ENCODE data around the gene GMEB2. TPM values are rescaled to one million over a fixed set of nuclear protein-coding genes. Genes with fewer than 3 reads are reported as not detected.
A peak's percentile ranks its signal among the peaks of the same experiment; 100 is the strongest.

The GMEB2 gene
- total RNA-seq, 1 donor from 2014 or later: 11.3 TPM

GRCh38 chr20:63667858-63668257, 41.0 kb upstream of the GMEB2 start:
- DNase-seq (no peak), ATAC-seq (no peak)
- TF ChIP-seq CTCF (IDR thresholded peaks at IDR 0.05): no peak
- H3K4me1 ChIP-seq: no peaks in the 10 kb centered on the region
- H3K4me3 ChIP-seq: no peak overlapping the region
- H3K9me3 ChIP-seq: no peaks in the 10 kb centered on the region
- H3K27ac ChIP-seq: no peak overlapping the region
- intact Hi-C loops (cut with DNase I): no loop called here
- peaks cover 35% of the 10 kb centered on the region for H3K36me3 ChIP-seq
- H3K27me3 ChIP-seq: no peaks in the 10 kb centered on the region

GRCh38 chr20:63665708-63666107, 38.8 kb upstream of the GMEB2 start:
- ATAC-seq (no peak), DNase-seq (no peak)
- Histone ChIP-seq H3K4me1 (no peaks in the 10 kb centered on the region), H3K36me3 (peaks cover 49% of the 10 kb centered on the region), H3K4me3 (no peak overlapping the region), H3K27ac (no peak overlapping the region), H3K9me3 (no peaks in the 10 kb centered on the region), H3K27me3 (no peaks in the 10 kb centered on the region)
- intact Hi-C loops (cut with DNase I): no loop called here
- no peak for TF ChIP-seq CTCF (IDR thresholded peaks at IDR 0.05)

- Histone ChIP-seq H3K27ac (no peak overlapping the region), H3K9me3 (no peaks in the 10 kb centered on the region), H3K36me3 (peaks cover 49% of the 10 kb centered on the region), H3K27me3 (no peaks in the 10 kb centered on the region), H3K4me3 (no peak overlapping the region), H3K4me1 (no peaks in the 10 kb centered on the region)
- DNase-seq: no peak
- no peak for ATAC-seq
- intact Hi-C loops (cut with DNase I): no loop called here
- no peak for TF ChIP-seq CTCF (IDR thresholded peaks at IDR 0.05)
Measured at GRCh38 chr20:63664861-63665594, 38.1 kb upstream of the GMEB2 start.

GRCh38 chr20:63664143-63664851, 37.4 kb upstream of the GMEB2 start:
- H3K36me3 ChIP-seq: peaks cover 49% of the 10 kb centered on the region
- no peak for TF ChIP-seq CTCF (IDR thresholded peaks at IDR 0.05)
- H3K27ac ChIP-seq: no peak overlapping the region
- no peaks in the 10 kb centered on the region for H3K9me3 ChIP-seq
- ATAC-seq (peak; percentile 3), DNase-seq (no peak)
- H3K4me3 ChIP-seq: no peak overlapping the region
- intact Hi-C loops (cut with DNase I): no loop called here
- H3K4me1 ChIP-seq: peaks cover 3% of the 10 kb centered on the region
- H3K27me3 ChIP-seq: no peaks in the 10 kb centered on the region

- intact Hi-C loops (cut with DNase I): no loop called here
- Histone ChIP-seq H3K27ac (no peak overlapping the region), H3K4me3 (no peak overlapping the region), H3K27me3 (no peaks in the 10 kb centered on the region), H3K9me3 (no peaks in the 10 kb centered on the region), H3K36me3 (peaks cover 42% of the 10 kb centered on the region), H3K4me1 (peaks cover 8% of the 10 kb centered on the region)
- DNase-seq: no peak
- ATAC-seq: no peak
- no peak for TF ChIP-seq CTCF (IDR thresholded peaks at IDR 0.05)
Measured at GRCh38 chr20:63663332-63664066, 36.6 kb upstream of the GMEB2 start.
